HEK293 (cell line): ENCODE results near the gene FASTKD3.

Experiments used
- CTCF ChIA-PET: fragments of 350-600 bp; formaldehyde crosslinking; extraction: SDS; loops from one replicate; lab custom pipeline; 2021; ENCODE audit warnings: antibody characterized with exemption; lab: Yijun Ruan, JAX
- POLR2A ChIA-PET: fragments of 300-600 bp; formaldehyde crosslinking; extraction: SDS; loops from one replicate; lab custom pipeline; 2020; ENCODE audit warnings: antibody characterized with exemption, inconsistent platforms; lab: Yijun Ruan, JAX
- H3K27ac ChIP-seq: fragments of 200-500 bp; sonication (Bioruptor generic); 2 replicates; pipeline ENCODE4 v1.5.1; 2014; ENCODE audit warnings: low read depth, low read length, control low read depth, inconsistent platforms; ENCODE audit errors: extremely low read depth
- H3K36me3 ChIP-seq, 2 experiments: fragments of 200-500 bp in 1 of 2; sonication (Bioruptor generic) in 1 of 2; 1 replicate in 1 of 2; 2 replicates in 1 of 2; pipeline ENCODE4 v1.5.1; 2014 to 2017; ENCODE audit warnings: inconsistent platforms in 2 of 2, low read length in 2 of 2; ENCODE audit not compliant: control insufficient read depth in 2 of 2, insufficient read depth in 1 of 2
- H3K4me1 ChIP-seq: fragments of 200-500 bp; sonication (Bioruptor generic); 2 replicates; pipeline ENCODE4 v1.5.1; 2014; ENCODE audit warnings: mild to moderate bottlenecking, low read length, inconsistent platforms; ENCODE audit not compliant: control insufficient read depth, insufficient read depth
- H3K4me3 ChIP-seq: 2 replicates; pipeline ENCODE4 v1.5.1; 2011; ENCODE audit warnings: low read depth, mild to moderate bottlenecking, control low read depth, low read length, moderate library complexity
- H3K9me3 ChIP-seq: fragments of 200-500 bp; sonication (Bioruptor generic); 2 replicates; pipeline ENCODE4 v1.5.1; 2014; ENCODE audit warnings: low read depth, low read length, inconsistent platforms; ENCODE audit not compliant: control insufficient read depth, insufficient read depth
- KLF7 ChIP-seq: fragments of 450-650 bp; formaldehyde crosslinking; IDR thresholded peaks from 2 replicates; pipeline ENCODE4 v1.5.1; 2016; ENCODE audit warnings: missing biosample characterization, missing genetic modification characterization, borderline replicate concordance
- MEIS1 ChIP-seq: sonication (generic); formaldehyde crosslinking; IDR thresholded peaks from 2 replicates; pipeline ENCODE4 v1.8.1; 2022; ENCODE audit warnings: missing genetic modification reagents, mild to moderate bottlenecking, borderline replicate concordance
- OSR2 ChIP-seq: fragments of 450-650 bp; formaldehyde crosslinking; IDR thresholded peaks from 2 replicates; pipeline ENCODE4 v1.5.1; 2016; ENCODE audit warnings: missing biosample characterization, missing genetic modification characterization
- PRDM1 ChIP-seq: fragments of 450-650 bp; formaldehyde crosslinking; IDR thresholded peaks from 2 replicates; pipeline ENCODE4; 2016; ENCODE audit warnings: missing biosample characterization, missing genetic modification characterization
- PRDM6 ChIP-seq: fragments of 450-650 bp; formaldehyde crosslinking; IDR thresholded peaks from 2 replicates; pipeline ENCODE4 v1.5.1; 2017; ENCODE audit warnings: missing biosample characterization, missing genetic modification characterization
- SCRT1 ChIP-seq: fragments of 450-650 bp; formaldehyde crosslinking; IDR thresholded peaks from 2 replicates; pipeline ENCODE4 v1.5.1; 2016; ENCODE audit warnings: missing biosample characterization, missing genetic modification characterization, borderline replicate concordance
- YY1 ChIP-seq: fragments of 450-650 bp; formaldehyde crosslinking; IDR thresholded peaks from 2 replicates; pipeline ENCODE4 v1.5.1; 2018; ENCODE audit warnings: missing biosample characterization, missing genetic modification characterization
- ZBTB1 ChIP-seq: fragments of 450-650 bp; formaldehyde crosslinking; IDR thresholded peaks from 2 replicates; pipeline ENCODE4 v1.5.1; 2016; ENCODE audit warnings: missing biosample characterization, missing genetic modification characterization
- ZBTB20 ChIP-seq: fragments of 450-650 bp; formaldehyde crosslinking; IDR thresholded peaks from 2 replicates; pipeline ENCODE4 v1.5.1; 2016; ENCODE audit warnings: missing biosample characterization, missing genetic modification characterization
- ZBTB48 ChIP-seq: fragments of 450-650 bp; formaldehyde crosslinking; IDR thresholded peaks from 2 replicates; pipeline ENCODE4 v1.5.1; 2016; ENCODE audit warnings: missing biosample characterization, missing genetic modification characterization
- ZNF112 ChIP-seq: fragments of 450-650 bp; formaldehyde crosslinking; IDR thresholded peaks from 2 replicates; pipeline ENCODE4 v1.5.0; 2017; ENCODE audit warnings: missing biosample characterization, missing genetic modification characterization
- ZNF133 ChIP-seq: fragments of 450-650 bp; formaldehyde crosslinking; IDR thresholded peaks from 2 replicates; pipeline ENCODE4 v1.5.1; 2016; ENCODE audit warnings: missing biosample characterization, missing genetic modification characterization
- ZNF16 ChIP-seq: fragments of 450-650 bp; formaldehyde crosslinking; IDR thresholded peaks from 2 replicates; pipeline ENCODE4 v1.5.1; 2016; ENCODE audit warnings: low read depth, missing biosample characterization, missing genetic modification characterization
- ZNF175 ChIP-seq: fragments of 450-650 bp; formaldehyde crosslinking; IDR thresholded peaks from 2 replicates; pipeline ENCODE4 v1.5.1; 2016; ENCODE audit warnings: missing biosample characterization, missing genetic modification characterization
- ZNF223 ChIP-seq: fragments of 450-650 bp; formaldehyde crosslinking; IDR thresholded peaks from 2 replicates; pipeline ENCODE4 v1.5.1; 2016; ENCODE audit warnings: missing biosample characterization, missing genetic modification characterization
- ZNF24 ChIP-seq: fragments of 450-650 bp; formaldehyde crosslinking; IDR thresholded peaks from 2 replicates; pipeline ENCODE4 v1.5.1; 2016; ENCODE audit warnings: missing biosample characterization, missing genetic modification characterization
- ZNF391 ChIP-seq: fragments of 450-650 bp; formaldehyde crosslinking; IDR thresholded peaks from 2 replicates; pipeline ENCODE4 v1.5.1; 2016; ENCODE audit warnings: low read depth, missing biosample characterization, missing genetic modification characterization, borderline replicate concordance
- ZNF394 ChIP-seq: fragments of 450-650 bp; formaldehyde crosslinking; IDR thresholded peaks from 2 replicates; pipeline ENCODE4 v1.5.1; 2016; ENCODE audit warnings: missing biosample characterization, missing genetic modification characterization, mild to moderate bottlenecking, moderate library complexity, borderline replicate concordance
- ZNF404 ChIP-seq: fragments of 450-650 bp; formaldehyde crosslinking; IDR thresholded peaks from 2 replicates; pipeline ENCODE4 v1.5.1; 2017; ENCODE audit warnings: missing biosample characterization, missing genetic modification characterization
- ZNF416 ChIP-seq: fragments of 450-650 bp; formaldehyde crosslinking; IDR thresholded peaks from 2 replicates; pipeline ENCODE4 v1.5.1; 2016; ENCODE audit warnings: missing biosample characterization, missing genetic modification characterization
- ZNF510 ChIP-seq: fragments of 450-650 bp; formaldehyde crosslinking; IDR thresholded peaks from 2 replicates; pipeline ENCODE4 v1.5.1; 2018; ENCODE audit warnings: mild to moderate bottlenecking, missing genetic modification characterization, missing biosample characterization; ENCODE audit not compliant: insufficient replicate concordance
- ZNF629 ChIP-seq: fragments of 450-650 bp; formaldehyde crosslinking; IDR thresholded peaks from 2 replicates; pipeline ENCODE4 v1.5.1; 2017; ENCODE audit warnings: missing biosample characterization, missing genetic modification characterization
- ZNF704 ChIP-seq: fragments of 450-650 bp; formaldehyde crosslinking; IDR thresholded peaks from 2 replicates; pipeline ENCODE4 v1.5.1; 2016; ENCODE audit warnings: missing biosample characterization, missing genetic modification characterization
- ZNF76 ChIP-seq: fragments of 450-650 bp; formaldehyde crosslinking; IDR thresholded peaks from 2 replicates; pipeline ENCODE4; 2016; ENCODE audit warnings: low read depth, missing biosample characterization, missing genetic modification characterization, borderline replicate concordance
- ZNF785 ChIP-seq: fragments of 450-650 bp; formaldehyde crosslinking; IDR thresholded peaks from 2 replicates; pipeline ENCODE4 v1.5.1; 2016; ENCODE audit warnings: missing biosample characterization, missing genetic modification characterization
- ZSCAN16 ChIP-seq: fragments of 450-650 bp; formaldehyde crosslinking; IDR thresholded peaks from 2 replicates; pipeline ENCODE4 v1.5.1; 2016; ENCODE audit warnings: missing biosample characterization, missing genetic modification characterization
- ZSCAN4 ChIP-seq: fragments of 450-650 bp; formaldehyde crosslinking; IDR thresholded peaks from 2 replicates; pipeline ENCODE4 v1.5.1; 2017; ENCODE audit warnings: missing biosample characterization, missing genetic modification characterization
- TF ChIP-seq, protein P1 (sequence below): fragments of 450-650 bp; formaldehyde crosslinking; IDR thresholded peaks from 2 replicates; pipeline ENCODE4 v1.5.1; 2016; ENCODE audit warnings: missing biosample characterization, missing genetic modification characterization

The FASTKD3 gene

GRCh38 chr5:7868427-7868772, 431 bp downstream of the FASTKD3 start:
- peak overlapping the region; percentile 96 for H3K4me3 ChIP-seq
- ChIA-PET CTCF (interaction anchor here (1.0 to 2.4 kb wide), 4 partner anchors 9 to 36 kb away, joined by 3 to 17 read pairs (median 8); no protein-coding TSS in a partner anchor), POLR2A (interaction anchor here (0.6 to 3.3 kb wide), 9 partner anchors 8 to 1236 kb away, joined by 3 to 22 read pairs (median 8); partner anchors contain the start of genes CFAP90, NSUN2 and SRD5A1)
- H3K36me3 ChIP-seq = peaks cover 21 to 58% of the 10 kb centered on the region in 2 experiments
- peak overlapping the region; percentile 66; the same call in 1 of the 2 replicates for H3K27ac ChIP-seq
- H3K4me1 ChIP-seq = peaks cover 17% of the 10 kb centered on the region
- H3K9me3 ChIP-seq = no peaks in the 10 kb centered on the region
- no peak for TF ChIP-seq ZSCAN16 (tag by site-specific recombination)
- TF ChIP-seq ZNF704 (tag by site-specific recombination) = no peak
- TF ChIP-seq ZNF510 (tag by site-specific recombination) = no peak
- no peak for TF ChIP-seq ZNF175 (tag by site-specific recombination)
- TF ChIP-seq ZSCAN4 (tag by site-specific recombination) = no peak
- 0 out of 2 replicates have a peak, but pooled peaks have one; percentile 10 for TF ChIP-seq ZBTB20 (tag by site-specific recombination)
- TF ChIP-seq ZBTB1 (tag by site-specific recombination) = 0 out of 2 replicates have a peak, but pooled peaks have one; percentile 34
- TF ChIP-seq ZNF404 = no peak
- TF ChIP-seq ZNF16 (tag by site-specific recombination) = no peak
- TF ChIP-seq ZNF76 (tag by site-specific recombination) = no peak
- TF ChIP-seq OSR2 = no peak
- TF ChIP-seq ZBTB48 = peak; percentile 15; the same call in 1 of the 2 replicates
- 0 out of 2 replicates have a peak, but pooled peaks have one; percentile 22 for TF ChIP-seq ZNF133 (tag by site-specific recombination)
- TF ChIP-seq MEIS1 (CRISPR knock-in tag) = no peak
- TF ChIP-seq ZNF394 (tag by site-specific recombination) = no peak
- 0 out of 2 replicates have a peak, but pooled peaks have one; percentile 12 for TF ChIP-seq ZNF785 (tag by site-specific recombination)
- no peak for TF ChIP-seq ZNF629 (tag by site-specific recombination)
- TF ChIP-seq SCRT1 (tag by site-specific recombination) = no peak
- no peak for TF ChIP-seq ZNF24 (tag by site-specific recombination)
- TF ChIP-seq ZNF112 (tag by site-specific recombination) = no peak
- TF ChIP-seq, protein P1, sequence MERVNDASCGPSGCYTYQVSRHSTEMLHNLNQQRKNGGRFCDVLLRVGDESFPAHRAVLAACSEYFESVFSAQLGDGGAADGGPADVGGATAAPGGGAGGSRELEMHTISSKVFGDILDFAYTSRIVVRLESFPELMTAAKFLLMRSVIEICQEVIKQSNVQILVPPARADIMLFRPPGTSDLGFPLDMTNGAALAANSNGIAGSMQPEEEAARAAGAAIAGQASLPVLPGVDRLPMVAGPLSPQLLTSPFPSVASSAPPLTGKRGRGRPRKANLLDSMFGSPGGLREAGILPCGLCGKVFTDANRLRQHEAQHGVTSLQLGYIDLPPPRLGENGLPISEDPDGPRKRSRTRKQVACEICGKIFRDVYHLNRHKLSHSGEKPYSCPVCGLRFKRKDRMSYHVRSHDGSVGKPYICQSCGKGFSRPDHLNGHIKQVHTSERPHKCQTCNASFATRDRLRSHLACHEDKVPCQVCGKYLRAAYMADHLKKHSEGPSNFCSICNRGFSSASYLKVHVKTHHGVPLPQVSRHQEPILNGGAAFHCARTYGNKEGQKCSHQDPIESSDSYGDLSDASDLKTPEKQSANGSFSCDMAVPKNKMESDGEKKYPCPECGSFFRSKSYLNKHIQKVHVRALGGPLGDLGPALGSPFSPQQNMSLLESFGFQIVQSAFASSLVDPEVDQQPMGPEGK (tag by site-specific recombination) = no peak
- peak; percentile 93 for TF ChIP-seq PRDM1 (tag by site-specific recombination)
- TF ChIP-seq ZNF416 (tag by site-specific recombination) = no peak
- no peak for TF ChIP-seq YY1 (tag by site-specific recombination)
- TF ChIP-seq ZNF223 (tag by site-specific recombination) = no peak
- TF ChIP-seq KLF7 (tag by site-specific recombination) = 0 out of 2 replicates have a peak, but pooled peaks have one; percentile 39
- TF ChIP-seq PRDM6 (tag by site-specific recombination) = no peak
- no peak for TF ChIP-seq ZNF391 (tag by site-specific recombination)
